ENCODE results near the gene ANP32A.

- TF ChIP-seq CTCF (IDR thresholded peaks at IDR 0.05) (no peak), POLR2A (IDR thresholded peaks at IDR 0.05) (no peak)
Measured at GRCh38 chr15:68782589-68783161, 38.0 kb downstream of the ANP32A start.
